Measurements from ENCODE around the gene IL17B.

The IL17B gene

DNA sequence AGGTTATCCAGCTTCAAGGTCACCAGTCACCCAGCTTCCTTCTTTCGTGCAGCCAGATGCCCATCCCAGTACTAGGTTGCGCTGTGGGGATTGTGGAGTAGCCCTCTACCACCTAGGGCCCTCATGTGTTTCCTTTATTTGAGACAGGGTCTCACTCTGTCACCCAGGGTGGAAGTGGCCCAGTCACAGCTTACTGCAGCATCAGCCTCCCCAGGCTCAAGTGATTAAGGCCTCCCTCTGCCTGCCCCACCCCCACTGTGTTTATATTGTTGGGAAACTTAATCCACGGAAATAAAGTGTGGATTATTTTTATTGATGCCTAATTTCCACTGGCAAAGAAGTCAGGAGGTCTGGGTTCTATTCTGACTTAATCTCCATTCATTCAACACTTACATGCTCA is 4.3 kb downstream of the IL17B start:
- TF ChIP-seq, protein P1, sequence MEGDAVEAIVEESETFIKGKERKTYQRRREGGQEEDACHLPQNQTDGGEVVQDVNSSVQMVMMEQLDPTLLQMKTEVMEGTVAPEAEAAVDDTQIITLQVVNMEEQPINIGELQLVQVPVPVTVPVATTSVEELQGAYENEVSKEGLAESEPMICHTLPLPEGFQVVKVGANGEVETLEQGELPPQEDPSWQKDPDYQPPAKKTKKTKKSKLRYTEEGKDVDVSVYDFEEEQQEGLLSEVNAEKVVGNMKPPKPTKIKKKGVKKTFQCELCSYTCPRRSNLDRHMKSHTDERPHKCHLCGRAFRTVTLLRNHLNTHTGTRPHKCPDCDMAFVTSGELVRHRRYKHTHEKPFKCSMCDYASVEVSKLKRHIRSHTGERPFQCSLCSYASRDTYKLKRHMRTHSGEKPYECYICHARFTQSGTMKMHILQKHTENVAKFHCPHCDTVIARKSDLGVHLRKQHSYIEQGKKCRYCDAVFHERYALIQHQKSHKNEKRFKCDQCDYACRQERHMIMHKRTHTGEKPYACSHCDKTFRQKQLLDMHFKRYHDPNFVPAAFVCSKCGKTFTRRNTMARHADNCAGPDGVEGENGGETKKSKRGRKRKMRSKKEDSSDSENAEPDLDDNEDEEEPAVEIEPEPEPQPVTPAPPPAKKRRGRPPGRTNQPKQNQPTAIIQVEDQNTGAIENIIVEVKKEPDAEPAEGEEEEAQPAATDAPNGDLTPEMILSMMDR (conservative IDR thresholded peaks at IDR 0.05; ENCODE audit: low read depth, low read length) = no peak
- no peak overlapping the region for H3K4me3 ChIP-seq (ENCODE audit: low read length)
- no peak for DNase-seq (ENCODE audit: low read depth)

DNA sequence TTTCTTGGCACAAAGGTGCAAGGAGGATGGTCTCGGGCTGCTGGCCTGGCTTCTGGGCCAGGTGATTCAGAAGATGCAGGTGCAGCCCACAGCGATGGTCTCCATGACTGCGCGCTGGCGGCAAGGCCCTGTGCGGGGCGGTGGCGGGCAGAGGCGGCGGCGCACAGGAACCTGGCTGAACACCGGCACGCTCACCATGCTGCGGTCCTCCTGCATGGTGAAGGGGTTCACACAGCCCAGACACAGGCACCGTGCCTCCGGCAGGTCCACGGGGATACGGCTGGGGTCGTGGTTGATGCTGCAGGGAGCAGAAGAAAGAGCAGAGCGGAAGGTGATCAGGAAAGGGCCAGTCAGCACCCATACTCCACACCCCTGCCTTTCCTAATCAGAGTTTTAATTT is 4.8 kb downstream of the IL17B start:
- DNase-seq (ENCODE audit: low read depth) = no peak
- TF ChIP-seq, protein P1 (conservative IDR thresholded peaks at IDR 0.05; ENCODE audit: low read depth, low read length) = no peak
- H3K4me3 ChIP-seq (ENCODE audit: low read length) = no peak overlapping the region

DNA sequence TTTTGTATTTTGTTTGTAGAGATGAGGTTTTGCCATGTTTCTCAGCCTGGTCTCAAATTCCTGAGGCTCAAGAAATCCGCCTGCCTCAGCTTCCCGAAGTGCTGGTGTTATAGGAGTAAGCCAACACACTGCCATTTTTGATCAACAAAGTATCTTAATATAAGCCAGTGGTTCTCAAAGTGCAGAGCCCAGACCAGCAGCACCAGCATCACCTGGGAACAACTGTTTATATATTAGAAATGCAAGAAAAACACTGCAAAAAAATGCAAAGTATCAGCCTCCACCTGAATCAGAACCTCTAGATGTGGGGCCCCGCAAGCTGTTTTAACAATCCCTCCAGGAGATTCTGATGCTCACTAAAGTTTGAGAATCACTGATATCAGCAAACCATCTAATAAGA is 6.2 kb downstream of the IL17B start:
- no peak overlapping the region for H3K4me3 ChIP-seq (ENCODE audit: low read length)
- TF ChIP-seq, protein P1 (conservative IDR thresholded peaks at IDR 0.05; ENCODE audit: low read depth, low read length) = no peak
- no peak for DNase-seq (ENCODE audit: low read depth)

DNA sequence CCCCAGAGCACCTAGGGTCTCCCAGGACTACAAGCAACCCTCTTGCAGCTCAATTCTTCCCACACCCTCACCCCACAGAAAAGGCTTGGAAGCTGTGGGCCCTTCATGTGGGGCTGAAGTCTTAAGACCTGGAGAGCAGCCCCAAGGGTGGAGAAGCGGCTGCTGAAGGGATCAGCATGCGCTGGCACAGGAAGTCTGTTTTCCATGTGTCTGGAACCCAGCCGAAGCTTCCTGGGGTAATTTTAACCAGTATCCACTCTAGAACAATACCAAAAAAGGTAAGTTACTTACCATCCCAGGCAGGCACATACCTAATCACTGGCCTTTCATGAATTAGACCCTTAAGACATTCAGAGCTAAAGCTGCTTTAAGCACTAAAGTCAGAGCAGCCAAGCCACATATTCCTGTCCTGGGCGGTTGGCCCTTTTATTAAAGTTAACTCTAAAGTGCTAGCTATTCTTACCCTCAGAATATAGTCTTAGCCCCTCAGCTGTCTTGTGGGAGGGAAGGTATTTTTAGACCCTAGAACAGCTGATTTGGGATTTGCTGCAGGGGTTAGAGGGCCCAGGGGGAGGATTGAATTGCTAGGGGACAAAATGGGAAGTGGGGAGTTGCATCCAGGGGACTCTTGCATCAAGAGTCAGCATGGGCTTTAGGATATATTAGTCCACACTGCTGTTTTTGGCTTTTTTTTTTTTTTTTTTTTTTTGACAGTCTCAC is 6.9 kb downstream of the IL17B start:
- TF ChIP-seq, protein P1 (conservative IDR thresholded peaks at IDR 0.05; ENCODE audit: low read depth, low read length) = no peak
- no peak for DNase-seq (ENCODE audit: low read depth)
- no peak overlapping the region for H3K4me3 ChIP-seq (ENCODE audit: low read length)

DNA sequence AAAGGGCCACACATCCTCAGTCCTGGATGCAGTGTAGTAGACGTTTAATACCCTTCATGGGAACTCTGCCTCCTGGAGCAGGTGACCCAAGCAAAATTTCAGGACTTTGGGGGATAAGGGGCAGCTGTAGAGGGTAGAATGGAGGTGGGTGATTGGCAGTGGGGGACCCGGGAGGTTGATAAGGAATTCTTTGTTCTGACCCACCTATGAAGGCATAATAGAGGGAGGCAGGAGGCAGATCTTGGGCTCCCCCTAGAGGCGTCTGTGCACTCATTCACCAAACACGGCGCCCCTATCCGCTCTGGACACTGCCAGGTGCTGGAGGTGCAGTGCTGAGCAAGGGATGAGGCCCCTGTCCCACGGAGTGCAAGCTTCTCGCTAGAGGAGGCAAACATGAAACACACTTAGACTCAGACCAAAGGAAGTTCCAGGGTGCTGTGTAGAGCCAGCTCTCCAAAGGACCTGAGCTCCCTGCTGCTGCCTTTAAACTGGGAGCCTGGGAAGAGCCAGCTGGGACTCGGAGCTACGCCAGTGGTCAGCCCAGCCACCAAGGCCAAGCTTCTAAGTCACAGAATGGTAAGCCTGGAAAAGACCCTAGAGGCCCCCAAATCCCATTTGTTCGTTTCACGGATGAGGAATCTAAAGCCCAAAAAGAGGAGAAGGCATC is 7.7 kb downstream of the IL17B start:
- no peak for DNase-seq (ENCODE audit: low read depth)
- TF ChIP-seq, protein P1 (conservative IDR thresholded peaks at IDR 0.05; ENCODE audit: low read depth, low read length) = peak; percentile 88
- H3K4me3 ChIP-seq (ENCODE audit: low read length) = no peak overlapping the region

DNA sequence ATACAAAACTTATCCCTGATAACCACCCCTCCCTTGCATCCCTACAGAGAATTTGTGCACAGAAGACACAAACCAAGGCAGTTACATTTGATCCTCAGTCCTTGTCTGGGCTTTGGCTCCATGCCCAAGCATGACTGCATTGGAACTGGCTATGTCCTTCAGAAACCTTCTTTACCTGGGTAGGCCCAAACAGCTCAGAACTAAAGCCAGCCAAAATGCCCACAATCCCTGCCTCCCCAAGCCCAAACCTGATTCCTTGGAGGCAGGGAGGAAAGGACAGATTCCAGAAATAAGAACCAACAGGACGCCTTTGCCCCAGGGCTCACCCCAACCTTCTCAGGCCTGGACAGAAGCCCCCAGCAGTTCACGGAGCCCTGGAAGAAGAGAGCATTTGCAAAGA is 8.2 kb downstream of the IL17B start:
- DNase-seq (ENCODE audit: low read depth) = no peak
- TF ChIP-seq, protein P1 (conservative IDR thresholded peaks at IDR 0.05; ENCODE audit: low read depth, low read length) = no peak
- H3K4me3 ChIP-seq (ENCODE audit: low read length) = no peak overlapping the region

All from retinal pigment epithelial cell (primary cell).